Ascending aorta (tissue), 2 donors: ENCODE results near the gene ZBTB7C. TPM values are rescaled to one million over a fixed set of nuclear protein-coding genes. Genes with fewer than 3 reads are reported as not detected.

Experiments
- DNase-seq, 2 donors: peaks; one replicate each; pipeline ENCODE4 v3.0.0-alpha.2; 2019; ENCODE audit warnings: low spot score in 2 of 2
- H3K27ac ChIP-seq, 2 donors: fragments of 200-600 bp; sonication (generic); one replicate each; pipeline ENCODE4 v1.5.1; 2016 to 2017; ENCODE audit warnings: mild to moderate bottlenecking in 1 of 2
- H3K27me3 ChIP-seq: fragments of 200-600 bp; sonication (generic); one replicate; pipeline ENCODE4 v1.5.1; 2017
- H3K36me3 ChIP-seq, 2 donors: fragments of 200-600 bp; sonication (generic); one replicate each; pipeline ENCODE4 v1.5.1; 2016
- H3K4me1 ChIP-seq, 2 donors: fragments of 200-600 bp; sonication (generic); one replicate each; pipeline ENCODE4 v1.5.1; 2016 to 2017; ENCODE audit warnings: mild to moderate bottlenecking in 1 of 2
- H3K4me3 ChIP-seq, 2 donors: fragments of 200-600 bp; sonication (generic); one replicate each; pipeline ENCODE4 v1.5.1; 2016 to 2017; ENCODE audit warnings: mild to moderate bottlenecking in 1 of 2
- H3K9me3 ChIP-seq, 2 donors: fragments of 200-600 bp; sonication (generic); one replicate each; pipeline ENCODE4 v1.5.1; 2016
- intact Hi-C: fragments of 100-400 bp; cut with DNase I; formaldehyde crosslinking; loops from one replicate; pipeline ENCODE4 v1.15.1; 2023
- total RNA-seq: library from RNA; depleted of rRNA; stranded (reverse); fragments of >200 nt; gene quantifications from one replicate; pipeline ENCODE4 v1.1.0, GENCODE V29; 2016
- TF ChIP-seq, protein P1 (sequence below), 3 experiments: fragments of 200-600 bp in 2 of 3; fragments of 450-650 bp in 1 of 3; sonication (generic) in 2 of 3; IDR thresholded peaks; one replicate each; pipeline ENCODE4 v1.5.1; 2016 to 2019; ENCODE audit warnings: antibody characterized with exemption in 3 of 3, mild to moderate bottlenecking in 1 of 3, moderate library complexity in 1 of 3

ZBTB7C gene
- total RNA-seq, 1 donor from 2014 or later = 8.1 TPM

DNA sequence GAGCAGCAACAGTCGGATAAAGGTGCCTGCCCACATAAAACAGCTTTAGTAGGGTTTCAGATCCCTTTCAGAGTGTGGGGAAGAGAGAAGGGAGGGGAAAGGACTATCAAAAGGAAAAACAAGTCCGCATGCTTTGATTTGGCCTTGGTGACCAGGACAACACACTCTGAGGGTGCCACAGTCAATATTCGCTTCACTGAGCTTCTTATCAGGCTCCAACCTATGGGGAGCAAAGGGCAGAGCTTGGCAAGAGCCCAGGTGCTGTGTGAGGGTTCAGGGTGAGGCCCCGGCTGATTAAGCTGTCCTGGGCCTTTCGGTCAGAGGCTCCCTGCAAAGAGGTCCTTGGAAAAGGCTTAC is 241.3 kb downstream of the ZBTB7C start:
- H3K36me3 ChIP-seq = no peaks in the 10 kb centered on the region
- no peaks in the 10 kb centered on the region for H3K9me3 ChIP-seq
- DNase-seq = peak in 1 of 2 donors; percentile 59
- H3K27ac ChIP-seq = no peak overlapping the region
- no peaks in the 10 kb centered on the region for H3K27me3 ChIP-seq
- intact Hi-C loops = no loop called here
- TF ChIP-seq, protein P1, sequence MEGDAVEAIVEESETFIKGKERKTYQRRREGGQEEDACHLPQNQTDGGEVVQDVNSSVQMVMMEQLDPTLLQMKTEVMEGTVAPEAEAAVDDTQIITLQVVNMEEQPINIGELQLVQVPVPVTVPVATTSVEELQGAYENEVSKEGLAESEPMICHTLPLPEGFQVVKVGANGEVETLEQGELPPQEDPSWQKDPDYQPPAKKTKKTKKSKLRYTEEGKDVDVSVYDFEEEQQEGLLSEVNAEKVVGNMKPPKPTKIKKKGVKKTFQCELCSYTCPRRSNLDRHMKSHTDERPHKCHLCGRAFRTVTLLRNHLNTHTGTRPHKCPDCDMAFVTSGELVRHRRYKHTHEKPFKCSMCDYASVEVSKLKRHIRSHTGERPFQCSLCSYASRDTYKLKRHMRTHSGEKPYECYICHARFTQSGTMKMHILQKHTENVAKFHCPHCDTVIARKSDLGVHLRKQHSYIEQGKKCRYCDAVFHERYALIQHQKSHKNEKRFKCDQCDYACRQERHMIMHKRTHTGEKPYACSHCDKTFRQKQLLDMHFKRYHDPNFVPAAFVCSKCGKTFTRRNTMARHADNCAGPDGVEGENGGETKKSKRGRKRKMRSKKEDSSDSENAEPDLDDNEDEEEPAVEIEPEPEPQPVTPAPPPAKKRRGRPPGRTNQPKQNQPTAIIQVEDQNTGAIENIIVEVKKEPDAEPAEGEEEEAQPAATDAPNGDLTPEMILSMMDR (IDR thresholded peaks at IDR 0.05) = no peak
- no peak overlapping the region for H3K4me3 ChIP-seq
- no peaks in the 10 kb centered on the region for H3K4me1 ChIP-seq

- no peak overlapping the region for H3K27ac ChIP-seq
Observed at GRCh38 chr18:48166336-48166875, 242.8 kb downstream of the ZBTB7C start.

GRCh38 chr18:48165111-48165866 is 243.9 kb downstream of the ZBTB7C start:
- peak in 1 of 2 donors; percentile 46 for DNase-seq
- no peaks in the 10 kb centered on the region for H3K27me3 ChIP-seq
- peaks cover 2 to 12% of the 10 kb centered on the region in 2 donors for H3K4me1 ChIP-seq
- H3K9me3 ChIP-seq = no peaks in the 10 kb centered on the region
- no peak overlapping the region for H3K27ac ChIP-seq
- intact Hi-C loops = no loop called here
- TF ChIP-seq, protein P1 (IDR thresholded peaks at IDR 0.05) = no peak
- H3K4me3 ChIP-seq = no peak overlapping the region
- H3K36me3 ChIP-seq = no peaks in the 10 kb centered on the region

More at GRCh38 chr18:48166336-48166875, 242.8 kb downstream of the ZBTB7C start:
- H3K36me3 ChIP-seq = no peaks in the 10 kb centered on the region
- peaks cover 2 to 7% of the 10 kb centered on the region in 2 donors for H3K4me1 ChIP-seq
- no peaks in the 10 kb centered on the region for H3K9me3 ChIP-seq
- H3K4me3 ChIP-seq = no peak overlapping the region
- TF ChIP-seq, protein P1 (IDR thresholded peaks at IDR 0.05) = no peak
- no peaks in the 10 kb centered on the region for H3K27me3 ChIP-seq
- intact Hi-C loops = no loop called here
- peak in 1 of 2 donors; percentile 49 for DNase-seq

- Histone ChIP-seq H3K27me3 (no peaks in the 10 kb centered on the region), H3K4me1 (peaks cover 2 to 12% of the 10 kb centered on the region in 2 donors), H3K9me3 (no peaks in the 10 kb centered on the region), H3K4me3 (no peak overlapping the region), H3K27ac (no peak overlapping the region), H3K36me3 (no peaks in the 10 kb centered on the region)
- intact Hi-C loops = loop anchor here (5.0 kb wide), 5 partner anchors 132 to 373 kb away; partner anchors contain the start of genes CTIF and SMAD2
- TF ChIP-seq, protein P1 (IDR thresholded peaks at IDR 0.05) = no peak
- DNase-seq = peak in 1 of 2 donors; percentile 50
Observed at GRCh38 chr18:48164701-48165100, 244.5 kb downstream of the ZBTB7C start.

DNA sequence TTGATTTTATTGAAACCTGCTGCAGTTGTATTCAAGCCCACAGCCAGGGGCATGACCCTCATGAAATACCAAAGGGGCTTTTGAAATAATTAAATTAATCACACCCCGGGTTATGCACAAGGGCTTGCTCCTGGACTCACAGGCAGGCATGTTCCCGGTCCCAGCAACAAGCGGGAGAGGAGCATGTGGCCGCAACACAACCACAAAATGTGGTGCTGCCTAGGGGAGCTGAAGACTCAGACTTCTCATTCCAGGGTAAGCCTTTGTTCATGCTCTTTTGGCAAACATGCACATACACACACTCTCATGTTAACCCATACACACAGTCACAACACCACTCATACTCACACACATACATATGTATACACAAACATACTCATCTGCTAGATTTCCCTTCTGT is 245.1 kb downstream of the ZBTB7C start:
- peaks cover 2 to 12% of the 10 kb centered on the region in 2 donors for H3K4me1 ChIP-seq
- H3K4me3 ChIP-seq = no peak overlapping the region
- TF ChIP-seq, protein P1 (IDR thresholded peaks at IDR 0.05) = no peak
- peak in 1 of 2 donors; percentile 12 for DNase-seq
- H3K27ac ChIP-seq = no peak overlapping the region
- H3K9me3 ChIP-seq = no peaks in the 10 kb centered on the region
- no peaks in the 10 kb centered on the region for H3K36me3 ChIP-seq
- H3K27me3 ChIP-seq = no peaks in the 10 kb centered on the region
- intact Hi-C loops = loop anchor here (5.0 kb wide), 5 partner anchors 132 to 373 kb away; partner anchors contain the start of genes CTIF and SMAD2
